Measurements from ENCODE around the gene DAGLA. TPM values are rescaled to one million over a fixed set of nuclear protein-coding genes. Genes with fewer than 3 reads are reported as not detected.

Gene DAGLA
- total RNA-seq, 1 donor from 2014 or later: 5.5 TPM

DNA sequence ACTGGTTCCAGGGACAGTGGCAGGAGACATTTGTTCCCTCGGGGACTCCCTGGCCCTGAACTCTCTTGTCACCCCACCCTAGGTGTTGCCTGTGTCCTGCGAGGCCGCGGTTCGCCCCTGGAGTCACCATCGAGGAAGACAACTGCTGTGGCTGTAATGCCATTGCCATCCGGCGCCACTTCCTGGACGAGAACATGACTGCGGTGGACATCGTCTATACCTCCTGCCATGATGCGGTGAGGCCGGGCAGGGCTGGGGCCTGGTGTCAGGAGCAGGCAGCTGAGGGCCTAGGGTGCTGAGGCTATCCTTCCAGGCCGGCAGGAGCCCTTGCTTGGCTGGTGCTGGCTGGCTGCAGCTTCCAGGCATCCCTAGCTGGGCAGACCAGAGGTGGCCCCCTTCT, 54.6 kb downstream of the DAGLA start:
- intact Hi-C loops (cut with micrococcal nuclease): loop anchor here (10.0 kb wide), 1 partner anchor 50 kb away; the partner anchor contains the start of gene DAGLA
- DNase-seq: no peak
- ATAC-seq: no peak

DNA sequence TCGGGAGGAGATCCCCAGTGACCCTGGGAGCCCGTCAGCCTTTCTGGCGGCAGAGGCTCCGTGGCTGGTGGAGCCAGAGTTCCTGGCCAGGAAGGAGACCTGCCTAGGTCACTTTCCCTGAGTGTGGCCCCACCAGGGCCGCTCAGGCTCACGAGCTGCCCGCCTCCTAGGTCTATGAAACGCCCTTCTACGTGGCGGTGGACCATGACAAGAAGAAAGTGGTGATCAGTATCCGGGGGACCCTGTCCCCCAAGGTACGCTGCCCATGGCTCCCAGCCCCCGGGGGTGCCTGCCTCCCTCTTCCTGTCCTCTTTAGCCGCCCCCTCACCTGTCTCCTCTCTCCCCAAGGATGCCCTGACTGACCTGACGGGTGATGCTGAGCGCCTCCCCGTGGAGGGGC, 55.2 kb downstream of the DAGLA start:
- no peak for DNase-seq
- no peak for ATAC-seq
- intact Hi-C loops (cut with micrococcal nuclease): loop anchor here (10.0 kb wide), 1 partner anchor 51 kb away; the partner anchor contains the start of gene DAGLA

DNA sequence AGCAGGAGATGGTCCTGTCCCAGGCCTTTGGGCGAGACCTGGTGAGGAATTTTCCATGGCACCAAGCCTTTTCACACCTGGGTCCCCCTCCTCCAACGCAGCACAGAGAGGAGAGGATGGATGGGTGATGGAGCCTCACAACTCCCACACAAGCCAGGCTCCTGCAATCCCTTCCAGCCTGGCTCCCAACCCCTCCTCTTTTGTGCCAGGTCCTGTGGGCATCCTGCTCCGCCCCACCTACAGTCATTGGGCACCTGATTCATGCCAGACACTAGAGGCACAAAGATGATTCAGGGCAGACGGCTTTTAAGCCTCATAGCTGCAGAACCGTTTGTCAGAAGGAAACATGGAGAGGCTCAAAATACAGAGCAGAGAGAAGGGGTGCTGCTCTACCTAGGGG, 56.1 kb downstream of the DAGLA start:
- intact Hi-C loops (cut with micrococcal nuclease): loop anchor here (10.0 kb wide), 1 partner anchor 52 kb away; the partner anchor contains the start of gene DAGLA
- ATAC-seq: no peak
- no peak for DNase-seq

DNA sequence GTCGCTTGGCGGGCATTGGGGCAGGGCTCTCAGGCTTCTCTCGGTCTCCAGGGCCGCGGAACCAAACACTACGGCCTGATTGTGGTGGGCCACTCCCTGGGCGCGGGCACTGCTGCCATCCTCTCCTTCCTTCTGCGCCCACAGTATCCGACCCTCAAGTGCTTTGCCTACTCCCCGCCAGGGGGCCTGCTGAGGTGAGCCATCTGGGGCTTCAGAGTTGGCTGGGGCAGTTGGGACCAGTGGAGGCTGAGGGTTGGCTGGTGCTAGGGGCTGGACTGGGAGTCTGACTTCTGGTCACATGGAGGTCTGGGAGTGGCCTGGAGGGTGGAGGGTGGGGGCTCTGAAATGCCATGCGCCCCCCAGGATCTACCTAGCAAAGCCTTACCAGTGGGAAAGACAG, 56.9 kb downstream of the DAGLA start:
- intact Hi-C loops (cut with micrococcal nuclease): loop anchor here (10.0 kb wide), 1 partner anchor 52 kb away; the partner anchor contains the start of gene DAGLA
- ATAC-seq (no peak), DNase-seq (no peak)

DNA sequence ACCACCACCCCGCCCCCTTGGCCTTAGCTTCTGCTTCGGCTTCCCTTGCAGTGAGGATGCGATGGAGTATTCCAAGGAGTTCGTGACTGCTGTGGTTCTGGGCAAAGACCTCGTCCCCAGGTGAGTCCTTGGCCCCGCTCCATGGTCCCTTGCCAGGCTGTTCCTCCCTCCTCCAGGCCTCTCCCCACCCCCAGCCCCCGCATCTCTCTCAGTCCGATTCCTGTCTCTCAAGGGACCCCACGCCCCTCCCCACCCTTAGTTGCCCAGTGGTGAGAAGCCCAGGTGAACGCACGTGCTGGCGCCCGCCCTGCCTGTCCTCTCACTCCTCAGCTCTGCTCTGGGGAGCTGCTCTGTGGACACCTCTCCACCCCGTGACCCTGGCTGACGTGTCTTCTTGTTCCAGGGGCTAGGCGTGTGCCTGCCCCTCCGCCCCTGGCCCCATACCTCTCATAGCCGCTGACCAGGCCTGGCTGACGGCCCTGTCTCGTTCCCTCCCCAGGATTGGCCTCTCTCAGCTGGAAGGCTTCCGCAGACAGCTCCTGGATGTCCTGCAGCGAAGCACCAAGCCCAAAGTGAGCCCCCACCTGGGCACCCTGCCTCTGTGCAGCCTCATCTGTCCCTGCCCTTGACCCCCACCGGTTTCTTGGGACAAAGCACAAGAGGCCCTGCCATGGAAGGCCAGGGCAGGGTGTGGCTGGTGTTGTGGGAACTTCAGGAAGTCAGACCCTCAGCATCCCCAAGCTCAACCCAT, 57.6 kb downstream of the DAGLA start:
- no peak for DNase-seq
- intact Hi-C loops (cut with micrococcal nuclease): loop anchor here (10.0 kb wide), 1 partner anchor 53 kb away; the partner anchor contains the start of gene DAGLA
- ATAC-seq: no peak

DNA sequence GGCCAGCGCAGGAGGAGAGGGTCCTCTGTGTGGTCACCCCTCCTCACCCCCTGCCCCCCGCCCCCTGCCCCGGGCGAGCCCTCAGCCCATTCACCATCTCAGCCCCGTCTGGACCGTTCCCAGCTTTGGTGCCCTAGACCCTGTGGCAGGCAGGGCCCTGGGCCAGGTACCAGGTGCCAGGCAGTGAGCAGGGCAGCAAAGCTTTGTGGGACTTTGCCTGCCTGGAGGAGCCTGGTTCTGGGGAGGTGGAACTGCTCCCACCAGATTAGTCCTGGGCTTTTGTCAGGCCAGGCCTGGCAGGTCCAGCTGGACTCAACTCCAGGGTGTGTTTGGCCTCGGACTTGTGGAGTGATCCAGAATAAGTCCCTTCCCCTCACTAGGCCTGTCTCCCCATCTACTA, 58.6 kb downstream of the DAGLA start:
- intact Hi-C loops (cut with micrococcal nuclease): loop anchor here (10.0 kb wide), 1 partner anchor 54 kb away; the partner anchor contains the start of gene DAGLA
- DNase-seq: no peak
- ATAC-seq: no peak

DNA sequence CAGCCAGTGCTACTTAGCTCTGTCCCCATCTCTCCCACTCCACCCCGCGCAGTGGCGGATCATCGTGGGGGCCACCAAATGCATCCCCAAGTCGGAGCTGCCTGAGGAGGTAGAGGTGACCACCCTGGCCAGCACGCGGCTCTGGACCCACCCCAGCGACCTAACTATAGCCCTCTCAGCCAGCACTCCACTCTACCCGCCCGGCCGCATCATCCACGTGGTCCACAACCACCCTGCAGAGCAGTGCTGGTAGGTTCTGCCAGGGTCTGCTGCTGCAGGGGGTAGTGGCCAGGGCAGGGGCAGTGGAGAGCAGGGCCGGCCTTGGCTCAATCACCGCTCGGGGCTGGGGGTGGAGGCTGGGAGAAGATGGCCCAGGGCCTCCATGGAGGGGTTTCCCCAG, 59.2 kb downstream of the DAGLA start:
- no peak for ATAC-seq
- no peak for DNase-seq
- intact Hi-C loops (cut with micrococcal nuclease): loop anchor here (10.0 kb wide), 1 partner anchor 55 kb away; the partner anchor contains the start of gene DAGLA

DNA sequence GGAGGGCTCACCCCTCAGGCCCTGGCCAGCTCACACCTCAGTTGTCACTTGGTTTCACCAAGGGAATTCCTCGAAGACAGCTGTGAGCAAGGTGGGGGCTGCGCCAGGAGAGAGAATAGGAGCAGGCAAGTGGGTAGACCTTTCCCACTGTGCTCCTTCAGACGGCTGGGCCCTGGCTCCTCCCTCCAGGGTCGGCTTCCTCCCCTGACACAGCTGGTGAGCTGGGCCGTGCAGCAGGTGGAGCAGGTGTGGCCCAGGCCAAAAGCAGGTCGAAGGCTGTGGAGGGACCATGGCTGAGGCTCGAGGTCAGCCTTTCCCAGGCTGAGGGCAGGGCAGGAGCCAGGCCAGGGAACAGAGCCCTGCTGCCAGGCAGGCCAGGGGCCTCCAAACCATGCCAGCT, 59.8 kb downstream of the DAGLA start:
- DNase-seq (no peak), ATAC-seq (peak; percentile 10)
- intact Hi-C loops (cut with micrococcal nuclease): loop anchor here (10.0 kb wide), 1 partner anchor 55 kb away; the partner anchor contains the start of gene DAGLA

DNA sequence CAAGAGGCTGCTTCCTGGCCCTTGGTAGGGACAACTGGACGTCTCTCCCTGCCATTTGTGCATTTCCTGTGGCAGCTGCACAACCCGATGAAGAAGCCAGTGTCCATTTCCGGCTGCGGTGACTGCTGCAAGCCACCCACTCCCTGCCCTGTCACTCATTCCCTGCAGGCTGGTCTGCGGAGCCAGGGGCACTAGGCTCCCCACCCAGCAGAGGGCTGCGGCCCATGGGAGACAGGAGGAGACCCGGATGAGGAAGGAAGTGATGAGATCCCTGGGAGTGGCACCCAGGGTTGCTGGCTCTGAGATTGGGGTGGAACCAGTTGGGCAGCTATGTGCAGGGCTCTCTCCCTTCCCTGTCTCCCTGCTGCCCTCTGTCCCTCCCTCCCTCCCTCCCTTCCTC, 62.2 kb downstream of the DAGLA start:
- intact Hi-C loops (cut with micrococcal nuclease): no loop called here
- ATAC-seq (peak; percentile 44), DNase-seq (no peak)

DNA sequence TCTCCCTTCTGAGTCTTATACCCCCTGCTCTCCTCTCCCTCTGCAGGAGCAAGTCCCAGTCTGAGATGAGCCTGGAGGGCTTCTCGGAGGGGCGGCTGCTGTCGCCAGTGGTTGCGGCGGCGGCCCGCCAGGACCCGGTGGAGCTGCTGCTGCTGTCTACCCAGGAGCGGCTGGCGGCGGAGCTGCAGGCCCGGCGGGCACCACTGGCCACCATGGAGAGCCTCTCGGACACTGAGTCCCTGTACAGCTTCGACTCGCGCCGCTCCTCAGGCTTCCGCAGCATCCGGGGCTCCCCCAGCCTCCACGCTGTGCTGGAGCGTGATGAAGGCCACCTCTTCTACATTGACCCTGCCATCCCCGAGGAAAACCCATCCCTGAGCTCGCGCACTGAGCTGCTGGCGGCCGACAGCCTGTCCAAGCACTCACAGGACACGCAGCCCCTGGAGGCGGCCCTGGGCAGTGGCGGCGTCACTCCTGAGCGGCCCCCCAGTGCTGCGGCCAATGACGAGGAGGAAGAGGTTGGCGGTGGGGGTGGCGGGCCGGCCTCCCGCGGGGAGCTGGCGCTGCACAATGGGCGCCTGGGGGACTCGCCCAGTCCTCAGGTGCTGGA, 63.4 kb downstream of the DAGLA start:
- ATAC-seq: no peak
- no peak for DNase-seq
- intact Hi-C loops (cut with micrococcal nuclease): no loop called here

DNA sequence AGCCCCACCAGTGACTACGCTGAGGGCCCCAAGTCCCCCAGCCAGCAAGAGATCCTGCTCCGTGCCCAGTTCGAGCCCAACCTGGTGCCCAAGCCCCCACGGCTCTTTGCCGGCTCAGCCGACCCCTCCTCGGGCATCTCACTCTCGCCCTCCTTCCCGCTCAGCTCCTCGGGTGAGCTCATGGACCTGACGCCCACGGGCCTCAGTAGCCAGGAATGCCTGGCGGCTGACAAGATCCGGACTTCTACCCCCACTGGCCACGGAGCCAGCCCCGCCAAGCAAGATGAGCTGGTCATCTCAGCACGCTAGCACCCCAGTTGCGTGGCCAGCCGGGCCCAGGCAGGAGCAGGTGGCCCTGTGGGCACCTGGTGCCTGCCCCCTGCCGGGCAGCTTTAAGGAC, 64.0 kb downstream of the DAGLA start:
- no peak for ATAC-seq
- intact Hi-C loops (cut with micrococcal nuclease): no loop called here

DNA sequence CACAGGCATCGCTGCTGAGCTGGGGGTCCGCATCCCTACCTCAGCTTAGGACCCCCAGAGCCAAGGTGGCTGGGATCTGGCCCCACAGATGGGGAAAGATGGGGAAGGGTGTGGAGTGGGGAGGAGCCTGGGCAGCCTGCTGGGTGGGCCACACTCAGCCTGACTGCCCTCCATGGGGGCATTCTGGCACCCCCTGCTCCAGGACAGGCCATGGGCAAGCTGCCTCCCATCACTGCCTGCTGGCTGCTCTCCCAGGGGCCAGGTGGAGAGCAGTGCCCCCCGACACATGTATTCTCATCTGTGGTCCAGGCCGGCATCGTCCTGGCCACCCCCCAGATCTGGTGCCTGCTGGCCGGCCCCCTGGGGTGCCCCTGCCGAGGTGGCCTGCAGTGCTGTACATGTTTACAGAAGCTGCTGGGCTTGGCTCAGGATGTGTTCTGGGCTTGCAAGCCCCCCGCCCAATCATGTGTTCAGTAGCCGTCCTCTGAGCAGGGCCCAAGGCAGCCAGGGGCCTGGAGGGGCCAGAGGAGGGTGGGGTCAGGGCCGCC, 64.5 kb downstream of the DAGLA start:
- intact Hi-C loops (cut with micrococcal nuclease): no loop called here
- no peak for ATAC-seq

More for the DNA sequence above, 64.0 kb downstream of the DAGLA start:
- DNase-seq: no peak

DNA sequence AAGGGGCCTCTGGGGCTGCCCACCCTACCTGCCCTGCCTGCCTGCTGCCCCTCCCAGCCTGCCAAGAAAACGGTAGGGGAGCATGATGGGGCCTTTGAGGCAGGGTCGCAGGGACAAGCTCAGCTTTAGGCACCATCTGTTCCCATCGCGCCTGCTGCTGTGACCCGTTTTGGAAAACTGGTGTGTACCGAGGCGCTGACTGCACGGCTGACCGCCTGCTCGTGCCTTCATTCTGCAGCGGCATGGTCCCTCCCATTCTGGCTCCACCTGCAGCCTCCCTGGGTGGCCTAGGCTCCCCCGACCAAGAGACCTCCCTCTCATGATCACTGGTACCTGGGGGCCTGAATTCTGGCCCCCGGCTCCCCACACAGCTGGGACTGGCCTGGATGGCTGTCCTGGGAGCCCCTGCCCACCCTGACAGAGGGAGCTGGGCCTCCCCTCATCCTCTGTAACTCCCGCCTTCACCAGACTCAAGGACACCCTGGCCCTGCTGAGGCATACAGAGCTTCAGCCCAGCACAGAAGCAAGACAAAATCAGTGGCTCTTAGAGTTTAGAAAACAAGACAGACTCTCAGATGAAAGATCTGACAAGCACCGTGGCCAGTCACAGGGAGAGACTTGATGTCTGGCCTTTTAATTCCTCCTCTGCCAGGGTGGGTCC, 65.7 kb downstream of the DAGLA start:
- intact Hi-C loops (cut with micrococcal nuclease): no loop called here

More for the DNA sequence above, 64.5 kb downstream of the DAGLA start:
- no peak for DNase-seq

DNA sequence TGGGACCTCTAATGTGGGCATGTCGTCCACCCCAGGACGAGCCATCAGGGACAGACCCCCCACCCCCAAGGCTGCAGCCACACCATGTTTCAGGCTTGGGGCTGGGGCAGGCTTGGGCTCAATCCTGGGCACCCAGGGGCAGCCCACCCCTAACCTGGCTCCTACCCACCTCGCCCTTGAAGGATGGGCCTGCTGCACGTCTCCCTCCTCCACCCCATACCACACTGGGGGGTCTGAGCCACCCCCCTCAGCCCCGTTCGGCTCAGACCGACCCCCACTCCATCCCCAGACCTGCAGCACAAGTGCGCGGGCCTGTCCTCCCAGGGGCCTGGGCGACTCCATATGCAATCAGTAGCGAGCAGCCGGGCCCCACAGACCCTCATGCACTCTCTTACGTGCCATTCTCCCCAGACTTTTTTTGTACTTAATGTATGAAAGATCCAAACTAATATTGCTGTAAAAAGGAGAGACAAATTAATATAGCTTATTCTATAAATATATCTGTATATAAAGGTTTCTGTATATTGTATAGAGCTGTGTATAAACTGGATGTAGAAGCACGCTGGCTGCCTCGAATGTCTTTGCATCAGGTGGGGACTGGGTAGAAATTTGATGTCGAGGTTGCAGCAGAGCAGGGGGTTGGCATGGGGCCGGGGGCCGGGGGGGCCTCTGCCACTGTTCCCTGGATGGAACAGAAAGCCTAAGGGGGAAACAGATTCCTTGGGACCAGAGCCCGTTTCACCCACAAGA, 66.4 kb downstream of the DAGLA start:
- intact Hi-C loops (cut with micrococcal nuclease): no loop called here
- ATAC-seq (no peak), DNase-seq (no peak)

More for the DNA sequence above, 65.7 kb downstream of the DAGLA start:
- DNase-seq (no peak), ATAC-seq (no peak)

DNA sequence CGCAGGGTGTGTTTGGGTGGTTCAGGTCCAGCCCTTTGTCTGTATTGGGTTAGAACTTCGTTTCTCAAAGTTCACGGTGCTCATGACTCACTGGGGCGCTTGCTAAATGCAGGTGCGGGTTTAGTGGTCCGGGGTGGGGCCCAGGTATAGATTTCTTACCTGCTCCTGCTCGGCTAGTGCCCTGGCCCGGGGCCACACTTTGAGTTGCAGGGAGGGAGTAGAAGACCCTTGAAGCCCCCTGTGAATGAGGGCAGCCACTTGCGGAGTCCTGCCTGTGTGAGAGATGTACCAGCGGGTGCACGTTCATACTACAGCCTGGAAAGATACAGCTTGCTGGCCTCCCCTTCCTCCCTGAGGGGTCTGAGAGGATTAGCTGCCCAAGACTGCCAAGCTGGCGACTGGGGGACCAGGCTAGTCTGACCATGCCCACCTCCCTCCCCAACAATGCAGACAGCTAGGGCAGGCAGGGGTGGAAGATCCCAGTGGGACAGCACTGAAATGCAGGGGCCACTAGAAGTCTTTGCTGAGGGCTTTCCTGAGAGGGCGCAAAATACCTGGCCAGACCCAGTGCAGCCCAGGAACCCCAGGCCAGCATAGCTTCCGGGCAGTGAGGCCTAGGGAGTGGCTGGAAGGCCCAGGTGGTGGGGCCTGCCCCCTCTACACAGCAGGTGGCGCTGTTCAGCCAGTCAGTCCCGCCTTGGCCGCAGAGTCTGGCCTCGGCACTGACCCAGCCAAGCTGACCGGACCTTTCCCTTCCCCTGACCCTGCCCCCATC, 67.2 kb downstream of the DAGLA start:
- ATAC-seq (peak; percentile 85), DNase-seq (peak; percentile 89)
- intact Hi-C loops (cut with micrococcal nuclease): no loop called here

DNA sequence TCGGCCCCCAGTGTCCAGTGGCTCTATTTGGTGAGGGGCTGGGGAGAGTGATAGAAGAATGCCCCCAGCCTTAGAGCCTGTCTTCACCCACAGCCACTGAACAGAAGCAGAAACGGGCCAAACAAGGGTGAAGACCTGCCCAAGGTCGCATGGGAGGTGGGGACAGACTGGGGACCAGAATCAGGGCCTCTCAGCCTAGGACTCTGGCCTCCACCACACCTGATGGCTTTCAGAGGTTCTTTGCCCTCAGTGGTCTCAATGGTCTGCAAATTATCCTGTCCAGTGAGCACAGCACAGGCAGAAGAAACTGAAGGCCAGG, 67.7 kb downstream of the DAGLA start:
- ATAC-seq (no peak), DNase-seq (no peak)
- intact Hi-C loops (cut with micrococcal nuclease): no loop called here

DNA sequence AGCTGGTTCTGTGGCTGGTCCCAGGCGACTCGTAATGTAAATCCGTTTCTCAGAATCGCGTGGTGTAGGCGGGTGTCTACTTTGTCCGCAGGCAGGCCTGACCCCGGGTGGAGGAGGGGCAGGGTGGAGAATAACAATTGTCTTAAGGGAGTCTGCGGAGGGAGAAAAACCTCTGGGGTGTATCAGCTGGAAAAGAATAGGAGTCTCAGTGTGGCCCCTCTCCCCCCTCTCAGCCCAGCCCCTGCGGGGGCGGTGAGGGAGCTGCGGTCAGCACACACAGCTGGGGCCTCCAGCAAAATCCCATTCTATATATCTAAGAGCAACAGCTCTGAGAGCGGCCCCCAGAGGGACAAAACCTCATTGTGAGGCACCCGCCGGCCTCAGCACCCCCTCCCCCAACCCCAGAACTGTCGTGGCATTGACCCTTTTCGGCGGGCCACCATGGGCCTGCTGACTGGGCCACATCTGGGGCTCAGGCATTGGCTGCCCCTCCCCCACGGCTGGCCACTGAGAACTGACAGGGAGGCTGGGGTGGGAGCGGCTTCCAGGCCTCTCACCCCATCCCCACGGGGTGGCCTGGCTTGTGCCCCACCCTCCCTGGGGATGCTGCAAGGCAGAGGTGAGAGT, 69.5 kb downstream of the DAGLA start:
- intact Hi-C loops (cut with micrococcal nuclease): no loop called here
- ATAC-seq (no peak), DNase-seq (no peak)
